ENCODE results near the gene POLE3.
"Not testable (repeated sequence)": the region's sequence is repeated elsewhere in the genome, so short reads cannot be mapped to it uniquely, and the experiment has no call there.

Gene POLE3

GRCh38 chr9:113375057-113376023 lies 35.1 kb downstream of the POLE3 start:
- DNase-seq = no peak

- DNase-seq = no peak
Measured at GRCh38 chr9:113373676-113374392, 36.6 kb downstream of the POLE3 start.

GRCh38 chr9:113373256-113373655 lies 37.2 kb downstream of the POLE3 start:
- DNase-seq = no peak

GRCh38 chr9:113372059-113372458 lies 38.4 kb downstream of the POLE3 start:
- no peak for DNase-seq

GRCh38 chr9:113370806-113371325 lies 39.6 kb downstream of the POLE3 start:
- no peak for DNase-seq

GRCh38 chr9:113369855-113370140 lies 40.7 kb downstream of the POLE3 start:
- DNase-seq = no peak

- DNase-seq = no peak
Measured at GRCh38 chr9:113368982-113369854, 41.3 kb downstream of the POLE3 start.

- DNase-seq = no peak
Measured at GRCh38 chr9:113368348-113368981, 42.0 kb downstream of the POLE3 start.

GRCh38 chr9:113365652-113366051 lies 44.8 kb downstream of the POLE3 start:
- DNase-seq = not testable (repeated sequence)

GRCh38 chr9:113364951-113365350 lies 45.5 kb downstream of the POLE3 start:
- DNase-seq = no peak

- DNase-seq = no peak
Measured at GRCh38 chr9:113363336-113363735, 47.1 kb downstream of the POLE3 start.

- no peak for DNase-seq
Measured at GRCh38 chr9:113361304-113362018, 49.0 kb downstream of the POLE3 start.

- DNase-seq = no peak
Measured at GRCh38 chr9:113360242-113360842, 50.1 kb downstream of the POLE3 start.

- no peak for DNase-seq
Measured at GRCh38 chr9:113359385-113359784, 51.1 kb downstream of the POLE3 start.
